Right atrium auricular region (tissue), 2 donors: ENCODE measurements around the gene CDK5RAP2. TPM values are rescaled to one million over a fixed set of nuclear protein-coding genes. Genes with fewer than 3 reads are reported as not detected.

Experiments
- DNase-seq: peaks from one replicate; pipeline ENCODE4 v3.0.0-alpha.2; 2019; ENCODE audit warnings: low spot score
- H3K27ac ChIP-seq, 2 donors: fragments of 200-600 bp; sonication (generic); 1 replicate in 1 of 2; 2 replicates in 1 of 2; pipeline ENCODE4 v1.5.1; 2016 to 2019
- H3K27me3 ChIP-seq, 2 donors: fragments of 200-600 bp; sonication (generic); one replicate each; pipeline versions ENCODE4 v1.5.1 to v1.6.0; 2017 to 2019
- H3K36me3 ChIP-seq: fragments of 200-600 bp; sonication (generic); one replicate; pipeline ENCODE4 v1.5.1; 2016
- H3K4me1 ChIP-seq, 2 donors: fragments of 200-600 bp; sonication (generic); one replicate each; pipeline versions ENCODE4 v1.5.1 to v1.6.0; 2017 to 2019
- H3K4me3 ChIP-seq, 2 donors: fragments of 200-600 bp; sonication (generic); 1 replicate in 1 of 2; 2 replicates in 1 of 2; pipeline ENCODE4 v1.5.1; 2017 to 2019; ENCODE audit warnings: mild to moderate bottlenecking in 1 of 2, moderate library complexity in 1 of 2
- H3K9me3 ChIP-seq, 2 donors: fragments of 200-600 bp; sonication (generic); one replicate each; pipeline ENCODE4 v1.5.1; 2019
- CTCF ChIP-seq, 2 donors: fragments of 200-600 bp; sonication (generic); IDR thresholded peaks; one replicate each; pipeline ENCODE4 v1.5.1; 2019; ENCODE audit warnings: antibody characterized with exemption in 2 of 2
- total RNA-seq, 2 donors: library from RNA; depleted of rRNA; stranded (reverse); fragments of >200 nt; gene quantifications; one replicate each; pipeline ENCODE4 v1.1.0, GENCODE V29; 2016

The CDK5RAP2 gene
- total RNA-seq, 2 donors from 2014 or later = 36.7 to 40.4 TPM

GRCh38 chr9:120579139-120580050 lies 572 bp downstream of the CDK5RAP2 start:
- peaks cover 0 to 25% of the 10 kb centered on the region in 2 donors for H3K4me1 ChIP-seq
- peak overlapping the region; percentile 62 to 86 for H3K27ac ChIP-seq
- no peaks in the 10 kb centered on the region for H3K27me3 ChIP-seq
- DNase-seq = no peak
- H3K36me3 ChIP-seq = no peaks in the 10 kb centered on the region
- no peaks in the 10 kb centered on the region for H3K9me3 ChIP-seq
- H3K4me3 ChIP-seq = peak overlapping the region; percentile 89 to 92
- no peak for TF ChIP-seq CTCF (IDR thresholded peaks at IDR 0.05)

- TF ChIP-seq CTCF (IDR thresholded peaks at IDR 0.05) = no peak
- peaks cover 19% of the 10 kb centered on the region for H3K36me3 ChIP-seq
- H3K27me3 ChIP-seq = no peaks in the 10 kb centered on the region
- DNase-seq = no peak
- peaks cover 0 to 36% of the 10 kb centered on the region in 2 donors for H3K4me1 ChIP-seq
- H3K4me3 ChIP-seq = no peak overlapping the region
- no peaks in the 10 kb centered on the region for H3K9me3 ChIP-seq
- H3K27ac ChIP-seq = no peak overlapping the region
Measured at GRCh38 chr9:120574473-120574872, 5.5 kb downstream of the CDK5RAP2 start.

- peaks cover 0 to 26% of the 10 kb centered on the region in 2 donors for H3K4me1 ChIP-seq
- H3K9me3 ChIP-seq = no peaks in the 10 kb centered on the region
- peak overlapping the region; percentile 49 to 70 for H3K27ac ChIP-seq
- peaks cover 30% of the 10 kb centered on the region for H3K36me3 ChIP-seq
- DNase-seq = no peak
- no peak overlapping the region for H3K4me3 ChIP-seq
- no peak for TF ChIP-seq CTCF (IDR thresholded peaks at IDR 0.05)
- no peaks in the 10 kb centered on the region for H3K27me3 ChIP-seq
Measured at GRCh38 chr9:120572472-120572871, 7.5 kb downstream of the CDK5RAP2 start.

GRCh38 chr9:120571443-120572257 lies 8.3 kb downstream of the CDK5RAP2 start:
- no peak for TF ChIP-seq CTCF (IDR thresholded peaks at IDR 0.05)
- no peak for DNase-seq
- Histone ChIP-seq H3K27ac (peak overlapping the region; percentile 49 to 70), H3K4me3 (no peak overlapping the region), H3K36me3 (peaks cover 38% of the 10 kb centered on the region), H3K4me1 (peaks cover 0 to 26% of the 10 kb centered on the region in 2 donors), H3K27me3 (no peaks in the 10 kb centered on the region), H3K9me3 (no peaks in the 10 kb centered on the region)

- H3K27me3 ChIP-seq = no peaks in the 10 kb centered on the region
- H3K27ac ChIP-seq = peak overlapping the region in 1 of 2 donors; percentile 70
- no peak overlapping the region for H3K4me3 ChIP-seq
- H3K9me3 ChIP-seq = no peaks in the 10 kb centered on the region
- H3K4me1 ChIP-seq = peaks cover 0 to 26% of the 10 kb centered on the region in 2 donors
- peaks cover 51% of the 10 kb centered on the region for H3K36me3 ChIP-seq
- DNase-seq = no peak
- no peak for TF ChIP-seq CTCF (IDR thresholded peaks at IDR 0.05)
Measured at GRCh38 chr9:120570296-120570695, 9.7 kb downstream of the CDK5RAP2 start.
